ENCODE data around the gene POMGNT2.

DNA sequence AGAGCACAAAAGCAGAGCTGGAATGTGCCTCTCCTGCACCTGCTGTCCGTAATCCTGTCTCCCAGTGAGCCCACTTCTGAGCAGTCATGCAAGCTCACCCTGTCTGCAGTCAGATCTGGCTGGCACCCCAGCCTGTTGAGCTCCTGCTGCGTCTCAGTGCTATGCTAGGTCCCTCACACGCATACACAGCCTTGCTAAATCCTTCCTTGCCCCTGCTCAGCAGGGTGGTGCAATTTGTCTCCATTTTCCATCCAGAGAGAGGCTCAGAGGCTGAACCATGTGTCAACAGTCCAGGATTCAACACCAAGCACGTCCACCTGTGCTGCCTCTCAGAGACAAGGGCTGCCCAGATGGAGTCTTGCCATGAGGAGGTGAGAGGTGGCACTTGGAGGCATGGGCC lies 11.0 kb downstream of the POMGNT2 start:
- TF ChIP-seq FOXK2 (IDR thresholded peaks at IDR 0.05) (no peak), SUZ12 (IDR thresholded peaks at IDR 0.05) (no peak), TARDBP (IDR thresholded peaks at IDR 0.05) (no peak), ARNT (IDR thresholded peaks at IDR 0.05) (no peak), ELF4 (IDR thresholded peaks at IDR 0.05) (no peak), SP1 (IDR thresholded peaks at IDR 0.05) (no peak), FOXA1 (IDR thresholded peaks at IDR 0.05) (no peak), HDGF (IDR thresholded peaks at IDR 0.05; ENCODE audit: borderline replicate concordance) (no peak)

Data from HEK293T (cell line).